Neural cell (in vitro differentiated cells): ENCODE measurements around the gene INSRR. TPM values are rescaled to one million over a fixed set of nuclear protein-coding genes. Genes with fewer than 3 reads are reported as not detected.

Experiments used
- H2AFZ ChIP-seq: fragments of 200-600, 300-800 bp; sonication (generic), shearing (Covaris generic); 2 replicates; pipeline ENCODE4 v1.6.0; 2014; ENCODE audit warnings: low read depth, mild to moderate bottlenecking, antibody characterized with exemption, low read length, moderate library complexity
- H3F3A ChIP-seq: fragments of 200-600 bp; shearing (Covaris generic); 2 replicates; pipeline ENCODE4 v1.6.1; 2016; ENCODE audit warnings: mild to moderate bottlenecking, moderate library complexity, mixed read lengths, antibody characterized with exemption, low read length; ENCODE audit not compliant: insufficient read depth, poor library complexity, severe bottlenecking
- H3K27ac ChIP-seq: fragments of 200-600, 300-800 bp; sonication (generic), shearing (Covaris generic); 2 replicates; pipeline ENCODE4 v1.5.1; 2014; ENCODE audit warnings: mild to moderate bottlenecking, low read length, moderate library complexity
- H3K27me3 ChIP-seq: fragments of 300-800, 200-600 bp; sonication (generic), shearing (Covaris generic); 2 replicates; pipeline ENCODE4 v1.6.0; 2014; ENCODE audit warnings: mild to moderate bottlenecking, low read depth, low read length, moderate library complexity; ENCODE audit not compliant: insufficient read depth
- H3K36me3 ChIP-seq: fragments of 300-800, 200-600 bp; sonication (generic), shearing (Covaris generic); 2 replicates; pipeline ENCODE4 v1.5.1; 2014; ENCODE audit warnings: mild to moderate bottlenecking, antibody characterized with exemption, low read length, moderate library complexity; ENCODE audit not compliant: insufficient read depth
- H3K4me2 ChIP-seq: fragments of 300-800, 200-600 bp; sonication (generic), shearing (Covaris generic); 2 replicates; pipeline ENCODE4 v1.6.0; 2014; ENCODE audit warnings: mild to moderate bottlenecking, low read length
- H3K4me3 ChIP-seq: fragments of 300-800, 200-600 bp; sonication (generic), shearing (Covaris generic); 2 replicates; pipeline ENCODE4 v1.5.1; 2014; ENCODE audit warnings: mild to moderate bottlenecking, low read length, moderate library complexity
- H3K79me2 ChIP-seq: fragments of 200-600 bp; shearing (Covaris generic); replicated peaks from 2 replicates; pipeline ENCODE4 v1.6.0; 2014; ENCODE audit warnings: mild to moderate bottlenecking, low read length, moderate library complexity; ENCODE audit not compliant: insufficient read depth
- H3K9ac ChIP-seq: fragments of 300-800, 200-600 bp; sonication (generic), shearing (Covaris generic); 2 replicates; pipeline ENCODE4 v1.6.1; 2016; ENCODE audit warnings: mild to moderate bottlenecking, low read length, mixed read lengths
- H3K9me2 ChIP-seq: fragments of 200-600 bp; shearing (Covaris generic); 2 replicates; pipeline ENCODE4 v1.6.1; 2016; ENCODE audit warnings: mild to moderate bottlenecking, low read length, mixed read lengths; ENCODE audit not compliant: insufficient read depth
- H3K9me3 ChIP-seq: fragments of 200-600, 300-800 bp; sonication (generic), shearing (Covaris generic); 2 replicates; pipeline ENCODE4 v1.6.1; 2016; ENCODE audit warnings: mild to moderate bottlenecking, mixed run types, low read length, moderate library complexity, mixed read lengths
- H4K20me1 ChIP-seq: fragments of 200-600 bp; shearing (Covaris generic); 2 replicates; pipeline ENCODE4 v1.6.1; 2016; ENCODE audit warnings: mild to moderate bottlenecking, mixed run types; ENCODE audit not compliant: insufficient read depth
- CTCF ChIP-seq: fragments of 450-650 bp; IDR thresholded peaks from 2 replicates; pipeline ENCODE4 v1.5.1; 2014; ENCODE audit warnings: antibody characterized with exemption, mild to moderate bottlenecking, moderate library complexity; ENCODE audit not compliant: poor library complexity, severe bottlenecking
- EP300 ChIP-seq: fragments of 450-650 bp; conservative IDR thresholded peaks from 2 replicates; pipeline ENCODE4 v1.6.1; 2014; ENCODE audit warnings: antibody characterized with exemption, mild to moderate bottlenecking, moderate library complexity; ENCODE audit not compliant: poor library complexity, severe bottlenecking
- EZH2 ChIP-seq: fragments of 200-600, 300-800 bp; shearing (Covaris generic), sonication (generic); IDR thresholded peaks from 2 replicates; pipeline ENCODE4 v1.6.1; 2014; ENCODE audit warnings: antibody characterized with exemption, low read length, borderline replicate concordance, mild to moderate bottlenecking; ENCODE audit not compliant: insufficient read depth, poor library complexity, severe bottlenecking
- MXI1 ChIP-seq: fragments of 450-650 bp; conservative IDR thresholded peaks from 2 replicates; pipeline ENCODE4 v1.6.1; 2014; ENCODE audit warnings: antibody characterized with exemption, mild to moderate bottlenecking; ENCODE audit not compliant: poor library complexity, severe bottlenecking
- POLR2AphosphoS5 ChIP-seq: IDR thresholded peaks from 2 replicates; pipeline ENCODE4 v1.6.1; 2012
- RAD21 ChIP-seq: fragments of 450-650 bp; conservative IDR thresholded peaks from 2 replicates; pipeline ENCODE4 v1.6.1; 2014; ENCODE audit warnings: antibody characterized with exemption, mild to moderate bottlenecking, moderate library complexity
- REST ChIP-seq: IDR thresholded peaks from 2 replicates; pipeline ENCODE4 v1.6.1; 2012; ENCODE audit warnings: borderline replicate concordance
- SMC3 ChIP-seq: fragments of 450-650 bp; conservative IDR thresholded peaks from 2 replicates; pipeline ENCODE4 v1.6.1; 2014; ENCODE audit warnings: antibody characterized with exemption, mild to moderate bottlenecking, moderate library complexity; ENCODE audit not compliant: poor library complexity
- TAF1 ChIP-seq: IDR thresholded peaks from 2 replicates; pipeline ENCODE4 v1.6.1; 2012; ENCODE audit warnings: low read depth
- polyA plus RNA-seq: library from polyadenylated mRNA; depleted of rRNA; stranded (reverse); fragments of >200 nt; gene quantifications from 2 replicates; pipeline ENCODE4 v1.2.3, GENCODE V29; 2014

INSRR gene
- polyA plus RNA-seq, 1 donor from 2014 or later: 3.0 TPM

GRCh38 chr1:156834322-156834721 lies 24.6 kb downstream of the INSRR start:
- no peak overlapping the region for H3K9ac ChIP-seq
- no peaks in the 10 kb centered on the region for H3K9me3 ChIP-seq
- no peaks in the 10 kb centered on the region for H3K36me3 ChIP-seq
- H3K4me3 ChIP-seq: no peak overlapping the region
- H4K20me1 ChIP-seq: no peaks in the 10 kb centered on the region
- H3K4me2 ChIP-seq: no peak overlapping the region
- H3K79me2 ChIP-seq: no peaks in the 10 kb centered on the region
- no peaks in the 10 kb centered on the region for H3K9me2 ChIP-seq
- H2AFZ ChIP-seq: no peak overlapping the region
- TF ChIP-seq EZH2: no peak
- TF ChIP-seq POLR2AphosphoS5: no peak
- TF ChIP-seq TAF1: no peak
- no peak for TF ChIP-seq RAD21
- no peak for TF ChIP-seq MXI1
- TF ChIP-seq CTCF: no peak
- no peak for TF ChIP-seq SMC3
- TF ChIP-seq REST: no peak
- no peak for TF ChIP-seq EP300
- no peak overlapping the region for H3K27ac ChIP-seq
- H3F3A ChIP-seq: no peaks in the 10 kb centered on the region
- H3K27me3 ChIP-seq: no peaks in the 10 kb centered on the region

GRCh38 chr1:156833603-156834002 lies 25.3 kb downstream of the INSRR start:
- no peaks in the 10 kb centered on the region for H3K9me3 ChIP-seq
- H4K20me1 ChIP-seq: no peaks in the 10 kb centered on the region
- no peaks in the 10 kb centered on the region for H3F3A ChIP-seq
- no peaks in the 10 kb centered on the region for H3K27me3 ChIP-seq
- no peak overlapping the region for H2AFZ ChIP-seq
- H3K9me2 ChIP-seq: no peaks in the 10 kb centered on the region
- no peak overlapping the region for H3K4me3 ChIP-seq
- TF ChIP-seq CTCF (no peak), TAF1 (no peak), SMC3 (no peak), EZH2 (no peak), RAD21 (no peak), REST (no peak), MXI1 (no peak), EP300 (no peak), POLR2AphosphoS5 (no peak)
- H3K27ac ChIP-seq: no peak overlapping the region
- no peak overlapping the region for H3K9ac ChIP-seq
- no peaks in the 10 kb centered on the region for H3K79me2 ChIP-seq
- H3K4me2 ChIP-seq: no peak overlapping the region
- no peaks in the 10 kb centered on the region for H3K36me3 ChIP-seq
